NCI-H2107 (cell line): ENCODE measurements around the gene AIFM3.

ENCODE experiments used
- DNase-seq: peaks from one replicate; lab custom pipeline; 2025; lab: John Stamatoyannopoulos, UW

The AIFM3 gene

GRCh38 chr22:20991252-20992055, 24.4 kb downstream of the AIFM3 start:
- no peak for DNase-seq

GRCh38 chr22:20992056-20992442, 25.0 kb downstream of the AIFM3 start:
- no peak for DNase-seq

GRCh38 chr22:20992456-20993303, 25.6 kb downstream of the AIFM3 start:
- no peak for DNase-seq

GRCh38 chr22:20993304-20994127, 26.5 kb downstream of the AIFM3 start:
- no peak for DNase-seq

- DNase-seq, result no peak
Observed at GRCh38 chr22:20994128-20994901, 27.3 kb downstream of the AIFM3 start.

- no peak for DNase-seq
Observed at GRCh38 chr22:20994902-20995241, 27.8 kb downstream of the AIFM3 start.

GRCh38 chr22:20995329-20996030, 28.4 kb downstream of the AIFM3 start:
- DNase-seq, result no peak

GRCh38 chr22:20996031-20996410, 29.0 kb downstream of the AIFM3 start:
- no peak for DNase-seq

GRCh38 chr22:20996598-20997535, 29.8 kb downstream of the AIFM3 start:
- DNase-seq, result no peak

- no peak for DNase-seq
Observed at GRCh38 chr22:20997536-20998257, 30.6 kb downstream of the AIFM3 start.

- no peak for DNase-seq
Observed at GRCh38 chr22:20998411-20999336, 31.6 kb downstream of the AIFM3 start.

- no peak for DNase-seq
Observed at GRCh38 chr22:20999350-21000206, 32.5 kb downstream of the AIFM3 start.

GRCh38 chr22:21000207-21000986, 33.3 kb downstream of the AIFM3 start:
- peak; percentile 23 for DNase-seq

GRCh38 chr22:21000987-21001600, 34.0 kb downstream of the AIFM3 start:
- no peak for DNase-seq

GRCh38 chr22:21001601-21002325, 34.7 kb downstream of the AIFM3 start, which contains the start of gene THAP7:
Gene THAP7, minus strand, starts transcription at chr22:21002118. Its CDS starts 207 bp downstream, at chr22:21001911.
- DNase-seq, result peak; percentile 71
